Urinary bladder (tissue), 4 donors: Measurements from ENCODE around the gene RAB14. TPM values are rescaled to one million over a fixed set of nuclear protein-coding genes. Genes with fewer than 3 reads are reported as not detected.
"Not testable (repeated sequence)": the region's sequence is repeated elsewhere in the genome, so short reads cannot be mapped to it uniquely, and the experiment has no call there.

Source experiments
- DNase-seq: peaks from one replicate; pipeline ENCODE4 v3.0.0-alpha.2; 2015; ENCODE audit errors: extremely low spot score
- H3K27ac ChIP-seq: one replicate; pipeline ENCODE4 v1.5.1; 2013; ENCODE audit warnings: low read depth, mild to moderate bottlenecking, moderate library complexity
- H3K36me3 ChIP-seq: one replicate; pipeline ENCODE4 v1.6.1; 2013; ENCODE audit warnings: mild to moderate bottlenecking, moderate library complexity; ENCODE audit not compliant: insufficient read depth
- H3K4me1 ChIP-seq: one replicate; pipeline ENCODE4 v1.6.1; 2013; ENCODE audit warnings: mild to moderate bottlenecking, moderate library complexity; ENCODE audit not compliant: insufficient read depth
- H3K4me3 ChIP-seq: one replicate; pipeline ENCODE4 v1.5.1; 2013; ENCODE audit warnings: low read depth, low read length
- WGBS: extraction: QIAGEN DNeasy Blood & Tissue Kit; methylation state at CpG from one replicate; pipeline ENCODE4 v1.1.7; 2013; 5-methylcytosine and 5-hydroxymethylcytosine counted together
- polyA plus RNA-seq: library from polyadenylated mRNA; stranded (reverse); fragments of 200-250 nt; gene quantifications from one replicate; pipeline ENCODE4 v1.2.3, GENCODE V29; 2013
- total RNA-seq: library from RNA; depleted of rRNA; stranded (reverse); fragments of >200 nt; gene quantifications from one replicate; pipeline ENCODE4 v1.2.3, GENCODE V29; 2014
- donor health status: healthy with polysubstance abuse.
- donor health status: healthy.

Gene RAB14
- total and polyA plus RNA-seq, 2 donors, result 37.0 to 57.4 TPM

- WGBS, result 77% methylated on average over 3 of the region's 3 CpGs
- no peak overlapping the region for H3K27ac ChIP-seq
- no peak for DNase-seq
- H3K4me1 ChIP-seq, result no peaks in the 10 kb centered on the region
- peaks cover 2% of the 10 kb centered on the region for H3K36me3 ChIP-seq
- no peak overlapping the region for H3K4me3 ChIP-seq
Measured at GRCh38 chr9:121179930-121180681, 21.6 kb downstream of the RAB14 start.

DNA sequence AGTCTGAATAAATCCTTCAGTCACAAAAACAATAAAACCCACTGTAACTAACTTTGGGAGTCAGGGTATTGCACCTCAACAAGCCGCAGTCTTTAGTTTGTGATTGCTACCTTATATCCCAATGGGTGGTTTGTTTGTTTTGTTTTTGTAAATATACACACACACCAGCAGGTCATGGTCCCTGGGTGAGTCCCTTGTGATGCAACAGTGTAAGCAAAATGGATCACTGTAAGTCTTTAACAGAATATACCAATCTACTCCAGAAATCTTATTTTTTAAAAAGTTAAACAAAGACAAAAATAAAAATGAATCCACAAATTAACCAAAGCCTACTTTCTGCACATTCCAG, 22.3 kb downstream of the RAB14 start:
- not testable (repeated sequence) for H3K36me3 ChIP-seq, H3K27ac ChIP-seq, DNase-seq, H3K4me1 ChIP-seq, H3K4me3 ChIP-seq
- WGBS, result 70% methylated on average over 1 of the region's 1 CpG

DNA sequence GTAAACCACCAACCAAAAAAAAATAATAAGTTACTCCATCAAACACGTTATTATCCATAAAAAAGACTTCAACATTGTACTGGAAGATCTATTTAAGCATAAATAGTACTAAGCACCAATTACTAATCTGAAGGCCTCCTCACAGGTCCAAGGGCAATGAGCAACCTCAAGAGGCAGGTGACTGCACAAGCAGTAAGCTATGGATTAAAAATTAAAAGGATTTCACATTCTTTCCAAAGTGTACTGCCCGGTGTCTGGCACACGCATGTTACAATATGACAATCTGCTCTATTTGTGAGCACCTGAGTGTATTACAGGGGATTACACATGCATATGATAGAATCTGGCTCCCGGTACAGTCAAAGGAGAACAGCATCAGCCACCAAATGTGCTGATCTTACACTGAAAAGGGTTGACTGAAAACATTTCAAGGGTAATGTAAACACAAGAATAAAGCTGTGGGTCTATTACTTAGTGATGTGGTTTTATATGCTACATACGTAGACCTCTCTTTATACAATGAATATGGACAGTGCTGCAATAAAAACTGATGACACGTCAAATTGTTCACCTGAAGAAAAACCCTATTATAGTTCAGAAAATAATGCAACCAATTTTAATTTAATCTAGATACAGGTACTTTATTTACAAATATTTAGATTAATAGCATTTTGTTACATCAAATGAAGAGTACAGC, 22.8 kb downstream of the RAB14 start:
- 82% methylated on average over 6 of the region's 6 CpGs for WGBS
- Histone ChIP-seq H3K4me1 (no peaks in the 10 kb centered on the region), H3K36me3 (peaks cover 2% of the 10 kb centered on the region), H3K4me3 (no peak overlapping the region), H3K27ac (no peak overlapping the region)
- no peak for DNase-seq

- no peak overlapping the region for H3K27ac ChIP-seq
- DNase-seq, result no peak
- WGBS, result 94% methylated on average over 7 of the region's 7 CpGs
- H3K36me3 ChIP-seq, result no peaks in the 10 kb centered on the region
- no peak overlapping the region for H3K4me3 ChIP-seq
- H3K4me1 ChIP-seq, result no peaks in the 10 kb centered on the region
Measured at GRCh38 chr9:121173501-121173900, 28.2 kb downstream of the RAB14 start.

GRCh38 chr9:121172726-121173487, 28.8 kb downstream of the RAB14 start:
- no peak overlapping the region for H3K4me3 ChIP-seq
- H3K27ac ChIP-seq, result no peak overlapping the region
- peaks cover 2% of the 10 kb centered on the region for H3K36me3 ChIP-seq
- WGBS, result 99% methylated on average over 1 of the region's 1 CpG
- no peak for DNase-seq
- no peaks in the 10 kb centered on the region for H3K4me1 ChIP-seq

DNA sequence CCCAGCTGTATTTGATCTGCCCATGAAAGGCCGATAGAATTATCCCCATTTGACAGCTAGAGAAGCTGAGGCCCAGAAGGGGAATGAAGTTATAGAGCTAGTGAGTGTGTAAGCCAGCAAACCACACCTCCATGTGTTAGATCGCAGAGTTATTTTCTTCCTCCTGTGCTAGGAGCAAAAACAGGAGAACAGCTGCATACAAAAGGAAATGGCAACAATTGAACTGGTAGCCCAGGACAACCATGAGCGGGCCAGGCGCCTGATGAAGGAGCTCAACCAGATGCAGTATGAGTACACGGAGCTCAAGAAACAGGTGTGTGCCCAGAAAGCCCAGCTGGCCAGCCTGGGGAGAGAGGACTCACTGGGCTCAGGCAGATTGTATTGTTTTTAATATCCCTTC, 30.4 kb downstream of the RAB14 start:
- Histone ChIP-seq H3K4me1 (no peaks in the 10 kb centered on the region), H3K4me3 (no peak overlapping the region), H3K27ac (no peak overlapping the region), H3K36me3 (peaks cover 2% of the 10 kb centered on the region)
- WGBS, result 86% methylated on average over 5 of the region's 5 CpGs
- no peak for DNase-seq

DNA sequence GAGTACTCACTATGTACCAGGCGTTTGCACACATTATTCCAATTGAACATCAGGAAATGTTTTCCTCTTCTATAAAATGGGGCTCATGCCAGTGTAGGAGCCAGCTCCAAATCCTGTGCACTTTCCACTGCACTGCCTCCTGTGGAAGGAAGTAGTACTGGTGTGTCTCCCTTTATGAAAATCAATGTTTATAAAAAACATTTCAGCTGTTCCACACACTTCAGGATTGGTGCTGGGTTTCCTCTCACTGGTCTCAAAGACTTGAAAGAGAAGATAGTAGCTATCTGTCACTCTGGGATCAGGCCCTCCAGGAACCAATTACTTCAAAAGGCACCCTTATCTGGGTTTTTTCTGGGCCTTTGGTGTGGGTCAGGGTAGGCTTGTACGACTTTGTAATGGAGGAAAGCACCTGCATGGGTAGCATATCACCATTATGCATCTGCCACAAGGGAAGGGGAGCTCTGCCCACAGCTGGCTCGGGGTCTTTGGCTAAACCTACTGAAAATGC, 32.5 kb downstream of the RAB14 start:
- Histone ChIP-seq H3K36me3 (peaks cover 2% of the 10 kb centered on the region), H3K4me3 (no peak overlapping the region), H3K27ac (no peak overlapping the region), H3K4me1 (no peaks in the 10 kb centered on the region)
- DNase-seq, result no peak
- WGBS, result 77% methylated on average over 3 of the region's 3 CpGs

- no peak for DNase-seq
- H3K36me3 ChIP-seq, result peaks cover 2% of the 10 kb centered on the region
- no peak overlapping the region for H3K4me3 ChIP-seq
- no peaks in the 10 kb centered on the region for H3K4me1 ChIP-seq
- WGBS, result 95% methylated on average over 2 of the region's 2 CpGs
- H3K27ac ChIP-seq, result no peak overlapping the region
Measured at GRCh38 chr9:121168052-121168451, 33.6 kb downstream of the RAB14 start.

DNA sequence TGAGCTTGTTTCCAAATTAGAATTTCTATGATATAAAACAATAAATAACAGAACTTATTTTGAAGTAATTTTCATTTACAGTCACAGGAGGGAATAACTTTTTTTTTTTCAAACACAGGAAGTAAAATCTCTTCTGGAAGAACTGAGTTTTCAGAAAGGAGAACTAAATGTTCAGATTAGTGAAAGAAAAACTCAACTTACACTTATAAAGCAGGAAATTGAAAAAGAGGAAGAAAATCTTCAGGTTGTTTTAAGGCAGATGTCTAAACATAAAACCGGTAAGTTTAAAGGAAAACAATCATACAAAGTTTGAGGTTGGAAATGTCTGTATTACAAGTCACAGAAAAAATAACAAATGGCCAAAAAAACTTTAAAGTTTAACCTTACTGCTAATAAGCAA, 41.6 kb downstream of the RAB14 start:
- Histone ChIP-seq H3K4me3 (no peak overlapping the region), H3K36me3 (peaks cover 6% of the 10 kb centered on the region), H3K27ac (no peak overlapping the region), H3K4me1 (no peaks in the 10 kb centered on the region)
- WGBS, result 79% methylated on average over 1 of the region's 1 CpG
- DNase-seq, result no peak

DNA sequence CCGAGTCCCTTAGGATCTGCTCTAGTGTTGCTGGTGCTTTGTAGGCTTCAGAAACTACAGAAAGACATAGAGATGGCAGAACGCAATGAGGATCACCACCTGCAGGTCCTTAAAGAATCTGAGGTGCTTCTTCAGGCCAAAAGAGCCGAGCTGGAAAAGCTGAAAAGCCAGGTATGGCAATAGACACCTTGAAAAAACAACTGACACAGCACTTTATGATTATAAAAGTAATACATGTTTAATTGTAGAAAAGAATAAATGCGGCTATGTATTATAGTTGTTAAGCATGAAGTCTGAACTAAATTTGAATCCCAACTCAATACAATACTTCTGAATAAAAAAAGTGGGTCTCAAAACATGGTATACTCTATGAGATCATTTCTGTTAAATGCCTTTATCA, 43.7 kb downstream of the RAB14 start:
- Histone ChIP-seq H3K36me3 (peaks cover 6% of the 10 kb centered on the region), H3K4me1 (no peaks in the 10 kb centered on the region), H3K27ac (no peak overlapping the region), H3K4me3 (no peak overlapping the region)
- 96% methylated on average over 4 of the region's 4 CpGs for WGBS
- no peak for DNase-seq

- peaks cover 10% of the 10 kb centered on the region for H3K36me3 ChIP-seq
- DNase-seq, result peak; percentile 8
- WGBS, result 55% methylated on average over 2 of the region's 2 CpGs
- H3K4me1 ChIP-seq, result no peaks in the 10 kb centered on the region
- H3K27ac ChIP-seq, result no peak overlapping the region
- no peak overlapping the region for H3K4me3 ChIP-seq
Measured at GRCh38 chr9:121156263-121156731, 45.4 kb downstream of the RAB14 start.

GRCh38 chr9:121154782-121155181, 46.9 kb downstream of the RAB14 start:
- DNase-seq, result no peak
- Histone ChIP-seq H3K4me3 (no peak overlapping the region), H3K27ac (no peak overlapping the region), H3K4me1 (no peaks in the 10 kb centered on the region), H3K36me3 (peaks cover 13% of the 10 kb centered on the region)
- WGBS, result 86% methylated on average over 6 of the region's 6 CpGs

DNA sequence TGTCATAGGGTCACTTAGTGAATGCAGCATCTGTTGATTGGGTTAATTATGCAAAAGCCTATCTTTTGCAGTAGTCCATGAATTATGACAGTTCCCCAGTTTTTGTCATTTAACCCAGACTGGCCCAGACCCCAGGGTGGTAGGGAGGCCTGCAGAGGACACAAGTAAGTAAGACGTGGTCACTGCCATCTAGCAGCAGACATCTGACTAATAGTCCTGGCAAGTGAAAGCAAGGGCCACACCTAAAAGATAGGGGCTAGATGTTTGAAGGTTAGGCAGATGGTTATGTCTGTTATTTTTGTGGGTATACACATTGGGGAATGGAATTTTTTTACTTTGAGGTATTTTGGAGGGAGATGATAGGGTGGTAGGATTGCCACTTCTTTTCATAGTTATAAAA, 48.0 kb downstream of the RAB14 start:
- DNase-seq, result no peak
- WGBS, result 74% methylated on average over 1 of the region's 1 CpG
- H3K27ac ChIP-seq, result no peak overlapping the region
- H3K4me3 ChIP-seq, result no peak overlapping the region
- no peaks in the 10 kb centered on the region for H3K4me1 ChIP-seq
- peaks cover 10% of the 10 kb centered on the region for H3K36me3 ChIP-seq
